SH-SY5Y (cell line): ENCODE results near the gene DCBLD1.

ENCODE experiments used
- GATA2 ChIP-seq: IDR thresholded peaks from 2 replicates; pipeline ENCODE4 v1.6.1; 2011; ENCODE audit warnings: mild to moderate bottlenecking, low read depth, low read length
- GATA3 ChIP-seq: IDR thresholded peaks from 2 replicates; pipeline ENCODE4 v1.6.1; 2011; ENCODE audit warnings: low read depth, mild to moderate bottlenecking, low read length, moderate library complexity

GRCh38 chr6:117591405-117591804 is 108.9 kb downstream of the DCBLD1 start:
- TF ChIP-seq GATA3 (no peak), GATA2 (no peak)
